Aorta (tissue), 5 donors: Measurements from ENCODE around the gene AHNAK2. TPM values are rescaled to one million over a fixed set of nuclear protein-coding genes. Genes with fewer than 3 reads are reported as not detected.
"Not testable (repeated sequence)": the region's sequence is repeated elsewhere in the genome, so short reads cannot be mapped to it uniquely, and the experiment has no call there.

ENCODE experiments used
- ATAC-seq: fragments of 200-7000 bp; cut with Tn5 transposase; one replicate; pipeline ENCODE4 v1.9.1; 2022; ENCODE audit warnings: moderate library complexity; ENCODE audit not compliant: low FRiP score
- DNase-seq, 2 donors: peaks; one replicate each; pipeline ENCODE4 v3.0.0-alpha.2; 2020
- H3K27ac ChIP-seq, 2 donors: one replicate each; pipeline ENCODE4 v1.5.1; 2013; ENCODE audit warnings: low read length in 2 of 2, mild to moderate bottlenecking in 2 of 2, moderate library complexity in 2 of 2, control low read depth in 1 of 2, inconsistent platforms in 1 of 2, low read depth in 1 of 2
- H3K27me3 ChIP-seq, 2 donors: one replicate each; pipeline ENCODE4 v1.6.1; 2013; ENCODE audit warnings: control low read depth in 1 of 2, low read length in 1 of 2, mild to moderate bottlenecking in 1 of 2, moderate library complexity in 1 of 2; ENCODE audit not compliant: insufficient read depth in 2 of 2, control insufficient read depth in 1 of 2
- H3K36me3 ChIP-seq, 2 donors: one replicate each; pipeline ENCODE4 v1.6.1; 2013; ENCODE audit warnings: control low read depth in 1 of 2, low read length in 1 of 2, mild to moderate bottlenecking in 1 of 2; ENCODE audit not compliant: insufficient read depth in 2 of 2, control insufficient read depth in 1 of 2
- H3K4me1 ChIP-seq, 2 donors: one replicate each; pipeline ENCODE4 v1.6.1; 2013; ENCODE audit warnings: low read length in 2 of 2, control low read depth in 1 of 2, mild to moderate bottlenecking in 1 of 2, moderate library complexity in 1 of 2; ENCODE audit not compliant: insufficient read depth in 2 of 2, control insufficient read depth in 1 of 2
- H3K4me3 ChIP-seq, 2 donors: one replicate each; pipeline ENCODE4 v1.5.1; 2013; ENCODE audit warnings: low read length in 2 of 2, control low read depth in 1 of 2, mild to moderate bottlenecking in 1 of 2
- H3K9me3 ChIP-seq: one replicate; pipeline ENCODE4 v1.6.1; 2013; ENCODE audit warnings: mild to moderate bottlenecking, low read length; ENCODE audit not compliant: control insufficient read depth
- WGBS, 2 donors: extraction: QIAGEN DNeasy Blood & Tissue Kit; methylation state at CpG; one replicate each; pipeline ENCODE4 v1.1.7; 2013; 5-methylcytosine and 5-hydroxymethylcytosine counted together
- intact Hi-C, 2 donors: fragments of 100-400 bp; cut with DNase I; formaldehyde crosslinking; loops; one replicate each; pipeline versions ENCODE4 v1.14.2 to v1.15.0; 2022
- polyA plus RNA-seq, 2 donors: library from polyadenylated mRNA; stranded (reverse); fragments of 200-250 nt; gene quantifications; one replicate each; pipeline ENCODE4 v1.2.3, GENCODE V29; 2013
- total RNA-seq, 2 donors: library from RNA; stranded (reverse); fragmentation: NEBNext Ultra II Directional; extraction: Animal tissue kit (Norgen Biotek cat#: 25700); gene quantifications; one replicate each; pipeline ENCODE4 v1.2.1, GENCODE V29; 2021
- donor health status: healthy with polysubstance abuse.
- donor health status: Bipolar disorder and iron deficiency.
- donor health status: DM: no; HTN: no; CAD: no.
- donor health status: DM: no; HTN: no; CAD: no.
- donor health status: DM: yes; HTN: yes; CAD: no.

AHNAK2 gene
- total and polyA plus RNA-seq, 4 donors = 4.6 to 61.3 (median 18.0) TPM

DNA sequence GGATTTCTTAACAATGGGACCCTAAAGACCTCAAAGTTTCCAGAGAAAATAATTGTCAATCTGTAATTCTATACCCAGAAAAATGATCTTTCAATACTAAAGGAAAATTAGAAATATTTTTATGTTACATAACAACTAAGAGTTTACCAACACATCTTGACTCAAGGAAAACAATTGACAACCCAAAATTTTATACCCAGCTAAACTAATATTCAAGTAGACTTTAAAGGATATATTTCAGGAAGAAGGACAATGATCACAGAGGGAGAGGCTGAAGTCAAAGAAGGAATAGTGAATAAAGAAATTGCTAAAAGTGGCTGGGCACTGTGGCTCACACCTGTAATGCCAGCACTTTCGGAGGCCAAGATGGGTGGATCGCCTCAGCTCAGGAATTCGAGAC is 66.1 kb downstream of the AHNAK2 start:
- H3K9me3 ChIP-seq = peaks cover 4% of the 10 kb centered on the region
- ATAC-seq (no peak), DNase-seq (no peak)
- H3K36me3 ChIP-seq = no peaks in the 10 kb centered on the region
- intact Hi-C loops = no loop called here
- H3K4me1 ChIP-seq = no peaks in the 10 kb centered on the region
- WGBS, 2 donors = 88% methylated on average over 3 of the region's 3 CpGs
- no peaks in the 10 kb centered on the region for H3K27me3 ChIP-seq
- no peak overlapping the region for H3K27ac ChIP-seq
- H3K4me3 ChIP-seq = no peak overlapping the region

GRCh38 chr14:104908303-104908702 is 69.9 kb downstream of the AHNAK2 start:
- WGBS, 2 donors = 4% methylated on average over 1 of the region's 1 CpG
- no peak for DNase-seq
- no peak for ATAC-seq

DNA sequence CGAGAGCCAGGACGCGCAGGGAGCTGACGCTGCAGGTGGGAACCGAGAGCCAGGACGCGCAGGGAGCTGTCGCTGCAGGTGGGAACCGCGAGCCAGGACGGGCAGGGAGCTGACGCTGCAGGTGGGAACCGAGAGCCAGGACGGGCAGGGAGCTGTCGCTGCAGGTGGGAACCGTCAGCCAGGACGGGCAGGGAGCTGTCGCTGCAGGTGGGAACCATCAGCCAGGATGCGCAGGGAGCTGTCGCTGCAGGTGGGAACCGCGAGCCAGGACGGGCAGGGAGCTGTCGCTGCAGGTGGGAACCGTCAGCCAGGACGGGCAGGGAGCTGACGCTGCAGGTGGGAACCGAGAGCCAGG is 72.6 kb downstream of the AHNAK2 start:
- H3K27me3 ChIP-seq, DNase-seq, H3K27ac ChIP-seq, H3K9me3 ChIP-seq, ATAC-seq, H3K4me3 ChIP-seq, intact Hi-C loops, H3K4me1 ChIP-seq, H3K36me3 ChIP-seq: not testable (repeated sequence)
- WGBS, 2 donors = 76 to 79% methylated on average over 25 to 28 of the region's 28 CpGs

More at GRCh38 chr14:104908303-104908702, 69.9 kb downstream of the AHNAK2 start:
- Histone ChIP-seq H3K36me3 (no peaks in the 10 kb centered on the region), H3K4me1 (no peaks in the 10 kb centered on the region), H3K27ac (no peak overlapping the region), H3K27me3 (no peaks in the 10 kb centered on the region), H3K9me3 (peaks cover 4% of the 10 kb centered on the region), H3K4me3 (no peak overlapping the region)
- intact Hi-C loops = no loop called here

- ATAC-seq, DNase-seq, H3K4me3 ChIP-seq: not testable (repeated sequence)
Observed at GRCh38 chr14:104904650-104905578, 73.3 kb downstream of the AHNAK2 start.

DNA sequence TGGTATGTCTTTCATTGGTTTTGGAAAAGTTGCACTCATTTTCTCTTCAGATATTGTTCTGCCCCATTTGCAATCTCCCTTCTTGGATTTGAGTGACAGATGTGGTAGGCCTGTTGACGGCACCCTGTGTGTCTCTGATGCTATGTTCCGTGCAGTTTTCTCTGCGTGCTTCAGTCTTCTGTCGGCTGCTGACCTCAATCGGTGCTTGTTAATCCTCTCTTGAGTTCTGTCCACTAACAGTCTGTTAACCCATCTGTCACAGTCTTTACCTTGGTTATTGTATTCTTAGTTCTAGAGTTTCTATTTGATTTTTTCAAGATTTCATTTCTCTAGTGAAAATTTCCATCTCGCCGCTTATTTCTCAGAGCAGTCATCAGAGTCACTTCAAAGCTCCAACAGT is 74.2 kb downstream of the AHNAK2 start:
- intact Hi-C loops = no loop called here
- no peaks in the 10 kb centered on the region for H3K4me1 ChIP-seq
- H3K27me3 ChIP-seq = no peaks in the 10 kb centered on the region
- ATAC-seq (no peak), DNase-seq (no peak)
- H3K4me3 ChIP-seq = no peak overlapping the region
- H3K27ac ChIP-seq = no peak overlapping the region
- H3K36me3 ChIP-seq = no peaks in the 10 kb centered on the region
- WGBS, 2 donors = 92 to 97% methylated on average over 7 of the region's 7 CpGs
- no peaks in the 10 kb centered on the region for H3K9me3 ChIP-seq

More at GRCh38 chr14:104904650-104905578, 73.3 kb downstream of the AHNAK2 start:
- H3K9me3 ChIP-seq, H3K36me3 ChIP-seq, H3K27ac ChIP-seq, intact Hi-C loops, H3K27me3 ChIP-seq, H3K4me1 ChIP-seq: not testable (repeated sequence)
- WGBS, 2 donors = 74 to 78% methylated on average over 38 of the region's 38 CpGs

- Histone ChIP-seq H3K36me3 (no peaks in the 10 kb centered on the region), H3K4me1 (no peaks in the 10 kb centered on the region), H3K27ac (no peak overlapping the region), H3K9me3 (no peaks in the 10 kb centered on the region), H3K27me3 (no peaks in the 10 kb centered on the region), H3K4me3 (no peak overlapping the region)
- WGBS, 2 donors = 84 to 87% methylated on average over 12 of the region's 12 CpGs
- DNase-seq = no peak
- intact Hi-C loops = no loop called here
- no peak for ATAC-seq
Observed at GRCh38 chr14:104900639-104901512, 77.3 kb downstream of the AHNAK2 start.

DNA sequence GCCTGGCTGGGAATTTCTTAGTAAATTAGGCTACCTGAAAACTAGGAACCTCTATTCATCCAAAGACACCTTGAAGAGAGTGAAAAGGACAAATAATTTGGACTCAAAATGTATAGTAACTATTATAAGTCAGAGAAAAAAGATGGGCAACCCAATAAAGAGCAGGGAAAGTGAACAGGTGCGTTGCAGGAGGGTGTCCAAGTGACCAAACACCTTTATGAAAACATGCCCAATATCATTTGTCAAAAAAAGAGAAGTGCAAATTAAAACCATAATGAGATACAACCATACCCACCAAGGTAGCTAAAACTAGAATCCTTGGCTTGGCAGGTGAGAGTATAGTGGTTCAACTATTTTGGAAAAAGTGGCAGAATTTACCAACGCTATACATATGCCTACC is 78.4 kb downstream of the AHNAK2 start:
- no peaks in the 10 kb centered on the region for H3K9me3 ChIP-seq
- no peaks in the 10 kb centered on the region for H3K27me3 ChIP-seq
- no peaks in the 10 kb centered on the region for H3K4me1 ChIP-seq
- 43 to 48% methylated on average over 2 of the region's 2 CpGs for WGBS, 2 donors
- no peak overlapping the region for H3K27ac ChIP-seq
- DNase-seq (no peak), ATAC-seq (no peak)
- H3K4me3 ChIP-seq = no peak overlapping the region
- intact Hi-C loops = loop anchor here (5.0 kb wide), 2 partner anchors 68 to 148 kb away; no protein-coding TSS in a partner anchor
- H3K36me3 ChIP-seq = no peaks in the 10 kb centered on the region

DNA sequence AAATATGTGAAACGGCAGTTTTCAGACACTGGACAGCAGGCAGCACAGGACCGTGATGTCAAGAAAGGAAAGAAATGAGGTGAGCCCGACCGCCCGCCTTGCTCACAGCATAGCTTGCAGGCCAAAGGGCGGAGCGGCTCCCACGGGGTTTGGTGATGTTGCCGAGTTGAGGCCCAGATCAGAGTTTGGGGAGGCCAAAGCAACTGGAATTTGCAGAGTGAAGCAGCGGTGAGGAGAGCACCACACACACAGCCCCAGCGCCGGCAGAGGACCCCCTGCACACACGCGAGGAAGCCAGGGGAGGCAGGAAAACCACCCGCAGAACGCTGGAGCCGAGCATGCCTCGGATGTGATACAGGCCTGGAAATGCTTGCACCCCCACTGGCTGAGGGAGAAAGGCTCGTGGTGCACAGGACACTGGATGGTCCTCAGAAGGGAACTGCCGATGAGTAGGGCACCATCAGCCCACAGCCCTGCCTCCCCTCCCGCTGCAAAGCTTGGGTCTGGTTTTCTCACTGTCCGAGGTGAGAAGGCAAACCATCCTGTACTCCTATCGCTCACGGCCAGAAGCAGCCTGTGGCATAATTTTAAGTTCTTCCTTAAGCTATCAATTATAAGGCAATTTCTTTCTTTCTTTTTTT is 79.2 kb downstream of the AHNAK2 start:
- no peaks in the 10 kb centered on the region for H3K4me1 ChIP-seq
- intact Hi-C loops = loop anchor here (5.0 kb wide), 2 partner anchors 68 to 148 kb away; no protein-coding TSS in a partner anchor
- no peak overlapping the region for H3K27ac ChIP-seq
- no peaks in the 10 kb centered on the region for H3K9me3 ChIP-seq
- peak in 1 of 2 donors; percentile 80 for DNase-seq
- no peaks in the 10 kb centered on the region for H3K27me3 ChIP-seq
- ATAC-seq = no peak
- WGBS, 2 donors = 60 to 67% methylated on average over 24 of the region's 24 CpGs
- no peak overlapping the region for H3K4me3 ChIP-seq
- no peaks in the 10 kb centered on the region for H3K36me3 ChIP-seq
